ENCODE measurements around the gene KIF3A.

Gene KIF3A

GRCh38 chr5:132671000-132671399 lies 66.3 kb downstream of the KIF3A start:
- no peak for TF ChIP-seq CTCF (conservative IDR thresholded peaks at IDR 0.05; ENCODE audit: low read length)
- H3K4me3 ChIP-seq (ENCODE audit: low read length) = no peak overlapping the region
- no peak for DNase-seq (ENCODE audit: low read depth)

- DNase-seq (ENCODE audit: low read depth) = no peak
- H3K4me3 ChIP-seq (ENCODE audit: low read length) = no peak overlapping the region
- no peak for TF ChIP-seq CTCF (conservative IDR thresholded peaks at IDR 0.05; ENCODE audit: low read length)
Measured at GRCh38 chr5:132669966-132670882, 67.1 kb downstream of the KIF3A start.

GRCh38 chr5:132669455-132669820 lies 67.9 kb downstream of the KIF3A start:
- no peak for DNase-seq (ENCODE audit: low read depth)
- TF ChIP-seq CTCF (conservative IDR thresholded peaks at IDR 0.05; ENCODE audit: low read length) = no peak
- H3K4me3 ChIP-seq (ENCODE audit: low read length) = no peak overlapping the region

- DNase-seq (ENCODE audit: low read depth) = no peak
- H3K4me3 ChIP-seq (ENCODE audit: low read length) = no peak overlapping the region
- no peak for TF ChIP-seq CTCF (conservative IDR thresholded peaks at IDR 0.05; ENCODE audit: low read length)
Measured at GRCh38 chr5:132668706-132669454, 68.5 kb downstream of the KIF3A start.

- DNase-seq (ENCODE audit: low read depth) = no peak
- H3K4me3 ChIP-seq (ENCODE audit: low read length) = no peak overlapping the region
- TF ChIP-seq CTCF (conservative IDR thresholded peaks at IDR 0.05; ENCODE audit: low read length) = no peak
Measured at GRCh38 chr5:132667761-132668705, 69.3 kb downstream of the KIF3A start.

GRCh38 chr5:132667309-132667708 lies 70.0 kb downstream of the KIF3A start:
- TF ChIP-seq CTCF (conservative IDR thresholded peaks at IDR 0.05; ENCODE audit: low read length) = no peak
- DNase-seq (ENCODE audit: low read depth) = no peak

More at GRCh38 chr5:132667309-132667708, 70.0 kb downstream of the KIF3A start:
- H3K4me3 ChIP-seq (ENCODE audit: low read length) = no peak overlapping the region

Measured in AG10803 (cell line).